Uterus (tissue), 2 donors: ENCODE measurements around the gene INF2.

Experiments
- CTCF ChIP-seq, 4 experiments: fragments of 200-600 bp in 2 of 4; fragments of 450-650 bp in 2 of 4; sonication (generic) in 2 of 4; IDR thresholded peaks; one replicate each; pipeline ENCODE4 v1.5.1; 2016 to 2019; ENCODE audit warnings: antibody characterized with exemption in 4 of 4, mild to moderate bottlenecking in 2 of 4, moderate library complexity in 1 of 4
- POLR2A ChIP-seq, 2 donors: fragments of 450-650 bp; IDR thresholded peaks; one replicate each; pipeline ENCODE4 v1.6.1; 2016; ENCODE audit warnings: antibody characterized with exemption in 2 of 2, mild to moderate bottlenecking in 1 of 2, moderate library complexity in 1 of 2

GRCh38 chr14:104640681-104641080 lies 48.7 kb upstream of the INF2 start:
- TF ChIP-seq POLR2A (IDR thresholded peaks at IDR 0.05) (no peak), CTCF (IDR thresholded peaks at IDR 0.05) (no peak)
